Measurements from ENCODE around the gene TEX36.

DNA sequence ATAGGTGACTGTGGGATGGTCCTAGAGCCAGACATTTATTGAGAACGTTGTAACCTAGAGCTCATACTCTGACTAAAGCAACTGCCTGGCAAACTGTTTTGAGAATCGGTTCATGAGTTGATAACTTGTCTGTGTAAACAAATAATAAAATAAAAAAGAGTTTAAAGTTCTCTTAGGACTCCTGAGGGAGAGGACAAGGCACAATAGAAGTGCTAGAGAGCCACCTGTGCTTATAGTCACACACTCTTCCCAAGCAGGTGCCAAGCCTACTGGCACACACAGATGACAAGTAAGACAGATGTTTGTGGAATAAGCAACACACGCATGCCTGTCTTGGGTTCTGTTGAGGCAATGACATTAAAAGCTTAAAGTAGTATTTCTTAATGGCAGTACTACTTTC, 44.5 kb upstream of the TEX36 start:
- TF ChIP-seq POLR2A (IDR thresholded peaks at IDR 0.05; ENCODE audit: low read depth) = no peak
- TF ChIP-seq, protein P1, sequence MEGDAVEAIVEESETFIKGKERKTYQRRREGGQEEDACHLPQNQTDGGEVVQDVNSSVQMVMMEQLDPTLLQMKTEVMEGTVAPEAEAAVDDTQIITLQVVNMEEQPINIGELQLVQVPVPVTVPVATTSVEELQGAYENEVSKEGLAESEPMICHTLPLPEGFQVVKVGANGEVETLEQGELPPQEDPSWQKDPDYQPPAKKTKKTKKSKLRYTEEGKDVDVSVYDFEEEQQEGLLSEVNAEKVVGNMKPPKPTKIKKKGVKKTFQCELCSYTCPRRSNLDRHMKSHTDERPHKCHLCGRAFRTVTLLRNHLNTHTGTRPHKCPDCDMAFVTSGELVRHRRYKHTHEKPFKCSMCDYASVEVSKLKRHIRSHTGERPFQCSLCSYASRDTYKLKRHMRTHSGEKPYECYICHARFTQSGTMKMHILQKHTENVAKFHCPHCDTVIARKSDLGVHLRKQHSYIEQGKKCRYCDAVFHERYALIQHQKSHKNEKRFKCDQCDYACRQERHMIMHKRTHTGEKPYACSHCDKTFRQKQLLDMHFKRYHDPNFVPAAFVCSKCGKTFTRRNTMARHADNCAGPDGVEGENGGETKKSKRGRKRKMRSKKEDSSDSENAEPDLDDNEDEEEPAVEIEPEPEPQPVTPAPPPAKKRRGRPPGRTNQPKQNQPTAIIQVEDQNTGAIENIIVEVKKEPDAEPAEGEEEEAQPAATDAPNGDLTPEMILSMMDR (IDR thresholded peaks at IDR 0.05) = no peak
- no peak for TF ChIP-seq EP300 (IDR thresholded peaks at IDR 0.05)
- no peak for TF ChIP-seq POLR2AphosphoS5 (IDR thresholded peaks at IDR 0.05)

Measured in esophagus muscularis mucosa (tissue), 4 donors.